Endothelial cell of umbilical vein (primary cell): ENCODE data around the gene C1QTNF7. TPM values are rescaled to one million over a fixed set of nuclear protein-coding genes. Genes with fewer than 3 reads are reported as not detected.

Experiments used
- BruUV-seq: library from RNA; stranded (reverse); fragments of 400-500 nt; replicated peaks from 2 replicates; lab custom pipeline; 2021; lab: Mats Ljungman, UMichigan
- CTCF ChIA-PET: fragments of 300-600, 350-600 bp; sonication (Branson Sonifier 250); formaldehyde crosslinking; loops from one replicate; lab custom pipeline; 2021; ENCODE audit warnings: antibody characterized with exemption, inconsistent platforms; lab: Charles Lee
- POLR2A ChIA-PET: fragments of 300-600, 350-600 bp; sonication (Branson Sonifier 250); formaldehyde crosslinking; loops from one replicate; lab custom pipeline; 2021; ENCODE audit warnings: antibody characterized with exemption, inconsistent platforms; lab: Charles Lee
- DNase-seq: peaks from one replicate; pipeline ENCODE4 v3.0.0-alpha.2; 2011; ENCODE audit warnings: low read depth, low spot score
- FAIRE-seq: peaks from 2 replicates; lab custom pipeline; 2011; peaks lifted over from hg19 to GRCh38; lab: Jason Lieb, UNC
- H2AFZ ChIP-seq: 2 replicates; pipeline ENCODE4 v1.6.0; 2012; ENCODE audit warnings: low read depth, low read length, control low read depth, inconsistent platforms
- H3K27ac ChIP-seq: 2 replicates; pipeline ENCODE4 v1.5.1; 2011; ENCODE audit warnings: low read depth, mild to moderate bottlenecking, control low read depth, low read length, moderate library complexity; ENCODE audit not compliant: insufficient read depth
- H3K27me3 ChIP-seq, 2 experiments: 2 replicates each; pipeline versions ENCODE4 v1.6.0 to v1.6.1; 2011; ENCODE audit warnings: low read length in 2 of 2, mixed read lengths in 1 of 2; ENCODE audit not compliant: control insufficient read depth in 2 of 2, insufficient read depth in 2 of 2
- H3K36me3 ChIP-seq, 2 experiments: 2 replicates in 1 of 2; 3 replicates in 1 of 2; pipeline ENCODE4 v1.5.1; 2011; ENCODE audit warnings: low read length in 2 of 2, mild to moderate bottlenecking in 1 of 2, moderate library complexity in 1 of 2; ENCODE audit not compliant: control insufficient read depth in 2 of 2, insufficient read depth in 2 of 2; ENCODE audit errors: extremely low read depth in 1 of 2
- H3K4me1 ChIP-seq: 3 replicates; pipeline ENCODE4 v1.5.1; 2011; ENCODE audit warnings: mild to moderate bottlenecking, low read length; ENCODE audit not compliant: control insufficient read depth, insufficient read depth; ENCODE audit errors: extremely low read depth
- H3K4me2 ChIP-seq: 2 replicates; pipeline ENCODE4 v1.6.1; 2011; ENCODE audit warnings: low read length, control low read depth, mixed read lengths; ENCODE audit not compliant: insufficient read depth
- H3K4me3 ChIP-seq, 3 experiments: fragments of 200-600 bp in 1 of 3; sonication (generic), shearing (Covaris generic) in 1 of 3; replicated peaks in 1 of 3; 2 replicates each; pipeline ENCODE4 v1.5.1; 2011 to 2016; ENCODE audit warnings: control low read depth in 3 of 3, low read length in 3 of 3, mild to moderate bottlenecking in 2 of 3, inconsistent platforms in 1 of 3, low read depth in 1 of 3, moderate library complexity in 1 of 3; ENCODE audit not compliant: insufficient read depth in 1 of 3
- H3K79me2 ChIP-seq: 2 replicates; pipeline ENCODE4 v1.6.0; 2012; ENCODE audit warnings: low read length, inconsistent platforms; ENCODE audit not compliant: control insufficient read depth, insufficient read depth
- H3K9ac ChIP-seq: replicated peaks from 2 replicates; pipeline ENCODE3; 2011; ENCODE audit warnings: low read length, control low read depth; ENCODE audit not compliant: insufficient read depth; ENCODE audit errors: extremely low read depth
- H3K9me1 ChIP-seq: replicated peaks from 3 replicates; pipeline ENCODE4 v1.6.0; 2011; ENCODE audit warnings: mild to moderate bottlenecking, low read length; ENCODE audit not compliant: control insufficient read depth, insufficient read depth; ENCODE audit errors: extremely low read depth
- H3K9me3 ChIP-seq: replicated peaks from 2 replicates; pipeline ENCODE4 v1.5.1; 2012; ENCODE audit warnings: low read length, inconsistent platforms; ENCODE audit not compliant: control insufficient read depth, insufficient read depth
- H4K20me1 ChIP-seq: replicated peaks from 2 replicates; pipeline ENCODE3; 2011; ENCODE audit warnings: mild to moderate bottlenecking, low read length; ENCODE audit not compliant: control insufficient read depth, insufficient read depth; ENCODE audit errors: extremely low read depth
- EZH2 ChIP-seq: IDR thresholded peaks from 2 replicates; pipeline ENCODE4 v1.6.1; 2012; ENCODE audit warnings: borderline replicate concordance, low read depth, mild to moderate bottlenecking, moderate library complexity, low read length, inconsistent platforms; ENCODE audit not compliant: severe bottlenecking
- FOS ChIP-seq: IDR thresholded peaks from 2 replicates; pipeline ENCODE4 v1.6.1; 2011; ENCODE audit warnings: mild to moderate bottlenecking, low read length, moderate library complexity, borderline replicate concordance; ENCODE audit not compliant: insufficient read depth
- GATA2 ChIP-seq: IDR thresholded peaks from 2 replicates; pipeline ENCODE4 v1.7.0; 2011; ENCODE audit warnings: low read depth, mild to moderate bottlenecking, moderate library complexity, mixed read lengths, low read length; ENCODE audit not compliant: insufficient read length, insufficient read depth
- JUN ChIP-seq: IDR thresholded peaks from 2 replicates; pipeline ENCODE4 v1.6.1; 2011; ENCODE audit warnings: borderline replicate concordance, low read depth; ENCODE audit not compliant: insufficient read length, insufficient read depth
- MYC ChIP-seq: IDR thresholded peaks from one replicate; pipeline ENCODE4 v1.6.1; 2011; ENCODE audit warnings: mild to moderate bottlenecking, low read depth, low read length
- POLR2A ChIP-seq: IDR thresholded peaks from 2 replicates; pipeline ENCODE4 v1.6.1; 2012; ENCODE audit warnings: low read depth, mild to moderate bottlenecking, control low read depth, low read length
- POLR2AphosphoS5 ChIP-seq: IDR thresholded peaks from 2 replicates; pipeline ENCODE4 v1.6.1; 2012; ENCODE audit warnings: low read depth, mild to moderate bottlenecking, control low read depth, low read length, moderate library complexity; ENCODE audit not compliant: insufficient read depth
- dilution Hi-C: fragments of 300-500 bp; cut with MboI; formaldehyde crosslinking; loops from one replicate; pipeline ENCODE4 v1.15.0; 2019; ENCODE audit warnings: low sequenced_read_pairs; ENCODE audit not compliant: extremely low pct_ligation_motif_present
- intact Hi-C: fragments of 100-400 bp; cut with micrococcal nuclease; formaldehyde crosslinking; loops from one replicate; pipeline ENCODE4 v1.10.0; 2022
- polyA plus RNA-seq, 4 experiments: library from polyadenylated mRNA; depleted of rRNA in 3 of 4; stranded (reverse) in 3 of 4; unstranded in 1 of 4; fragments of >200 nt; gene quantifications; 2 replicates each; pipeline versions ENCODE4 v1.2.1 to v1.2.3, GENCODE V29; 2011 to 2012; ENCODE audit warnings: missing spikeins in 1 of 4
- total RNA-seq: library from RNA; stranded (reverse); gene quantifications from 2 replicates; pipeline ENCODE4 v1.2.3, GENCODE V29; 2021
- TF ChIP-seq, protein P1 (sequence below), 2 donors: IDR thresholded peaks; 1 replicate in 1 of 2; 2 replicates in 1 of 2; pipeline ENCODE4 v1.5.1; 2011; ENCODE audit warnings: low read length in 2 of 2, mild to moderate bottlenecking in 2 of 2, moderate library complexity in 2 of 2, control low read depth in 1 of 2, inconsistent platforms in 1 of 2, low read depth in 1 of 2; ENCODE audit not compliant: insufficient read depth in 1 of 2; ENCODE audit errors: extremely low read depth in 1 of 2
- TF ChIP-seq, protein P2 (sequence below): IDR thresholded peaks from 2 replicates; pipeline ENCODE4 v1.6.1; 2011; ENCODE audit not compliant: insufficient read depth, insufficient read length

The C1QTNF7 gene
- total and polyA plus RNA-seq, 2 donors (not counting 3 experiments of a cell fraction or from before 2014, with no cell fraction given), result not detected

DNA sequence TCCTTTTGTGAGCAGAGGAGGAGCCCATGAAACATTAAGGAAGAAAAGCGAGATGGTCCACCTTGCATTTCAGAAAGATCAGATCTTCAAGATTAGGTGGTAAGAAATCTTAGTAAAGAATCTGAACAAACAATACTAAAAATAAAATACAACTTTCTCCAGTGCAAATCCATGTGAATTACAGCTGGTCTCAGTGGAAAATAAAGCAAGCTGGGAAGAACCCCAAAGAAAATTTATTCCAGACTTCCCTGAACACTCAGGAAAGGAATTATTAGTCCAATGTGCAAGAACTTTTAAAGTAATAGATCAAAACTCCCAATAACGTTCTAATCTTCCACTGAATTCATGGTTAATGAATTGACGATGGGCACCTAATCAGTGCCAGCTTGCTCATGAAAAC, 37.3 kb upstream of the C1QTNF7 start:
- H3K9me1 ChIP-seq, result no peaks in the 10 kb centered on the region
- no peaks in the 10 kb centered on the region for H3K4me1 ChIP-seq
- POLR2A ChIA-PET, result no interaction called here
- H3K27ac ChIP-seq, result no peak overlapping the region
- H3K9ac ChIP-seq, result no peak overlapping the region
- CTCF ChIA-PET, result no interaction called here
- no TSS peak for BruUV-seq
- no peak for FAIRE-seq
- H2AFZ ChIP-seq, result no peak overlapping the region
- TF ChIP-seq, protein P1, sequence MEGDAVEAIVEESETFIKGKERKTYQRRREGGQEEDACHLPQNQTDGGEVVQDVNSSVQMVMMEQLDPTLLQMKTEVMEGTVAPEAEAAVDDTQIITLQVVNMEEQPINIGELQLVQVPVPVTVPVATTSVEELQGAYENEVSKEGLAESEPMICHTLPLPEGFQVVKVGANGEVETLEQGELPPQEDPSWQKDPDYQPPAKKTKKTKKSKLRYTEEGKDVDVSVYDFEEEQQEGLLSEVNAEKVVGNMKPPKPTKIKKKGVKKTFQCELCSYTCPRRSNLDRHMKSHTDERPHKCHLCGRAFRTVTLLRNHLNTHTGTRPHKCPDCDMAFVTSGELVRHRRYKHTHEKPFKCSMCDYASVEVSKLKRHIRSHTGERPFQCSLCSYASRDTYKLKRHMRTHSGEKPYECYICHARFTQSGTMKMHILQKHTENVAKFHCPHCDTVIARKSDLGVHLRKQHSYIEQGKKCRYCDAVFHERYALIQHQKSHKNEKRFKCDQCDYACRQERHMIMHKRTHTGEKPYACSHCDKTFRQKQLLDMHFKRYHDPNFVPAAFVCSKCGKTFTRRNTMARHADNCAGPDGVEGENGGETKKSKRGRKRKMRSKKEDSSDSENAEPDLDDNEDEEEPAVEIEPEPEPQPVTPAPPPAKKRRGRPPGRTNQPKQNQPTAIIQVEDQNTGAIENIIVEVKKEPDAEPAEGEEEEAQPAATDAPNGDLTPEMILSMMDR (IDR thresholded peaks at IDR 0.05; ENCODE audit: extremely low read depth in 1 of 2, insufficient read depth in 1 of 2, low read depth in 1 of 2, low read length in 2 of 2), result no peak
- TF ChIP-seq POLR2A, result no peak
- no peaks in the 10 kb centered on the region for H3K9me3 ChIP-seq
- intact Hi-C loops (no loop called here), dilution Hi-C loops (no loop called here)
- DNase-seq, result no peak
- H3K4me2 ChIP-seq, result no peak overlapping the region
- H3K36me3 ChIP-seq, result no peaks in the 10 kb centered on the region
- no peak overlapping the region for H3K4me3 ChIP-seq
- H3K79me2 ChIP-seq, result no peaks in the 10 kb centered on the region
- no peaks in the 10 kb centered on the region for H4K20me1 ChIP-seq
- H3K27me3 ChIP-seq, result no peaks in the 10 kb centered on the region

DNA sequence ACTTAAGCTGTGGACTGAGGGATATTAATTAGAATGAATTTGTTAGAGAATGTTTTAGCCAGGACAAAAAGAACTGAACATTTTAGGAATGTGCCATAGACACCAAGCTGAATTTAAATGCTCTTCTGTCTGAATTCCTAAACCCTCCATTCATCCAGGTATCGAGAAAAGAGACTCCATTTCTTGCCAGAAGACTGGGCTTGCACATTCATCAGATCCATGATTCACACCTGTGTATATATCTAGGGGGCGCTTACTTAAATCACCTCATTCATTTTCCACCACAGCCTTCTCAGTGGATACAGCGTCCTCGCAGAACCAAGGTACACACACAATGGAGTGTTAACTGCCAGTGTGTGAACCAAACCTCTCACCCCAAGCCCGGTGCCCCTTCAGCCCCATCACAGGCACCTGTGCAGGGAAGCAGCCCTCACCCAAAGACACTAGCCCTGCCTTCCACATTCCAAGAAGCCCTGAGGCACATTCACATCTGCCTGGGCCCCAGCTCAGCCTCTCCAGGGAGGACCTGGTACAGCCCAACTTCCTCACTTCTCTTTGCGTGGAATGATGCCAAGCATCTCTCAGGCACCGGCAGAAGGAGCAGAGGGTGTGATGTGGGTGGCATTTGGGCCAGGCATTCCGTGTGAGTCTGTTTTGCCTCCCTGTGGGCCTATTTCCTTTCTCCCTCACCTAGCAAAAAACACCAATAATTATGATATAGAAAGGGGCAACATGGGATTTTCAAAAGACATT, 35.6 kb upstream of the C1QTNF7 start:
- Histone ChIP-seq H3K27ac (no peak overlapping the region), H3K9ac (no peak overlapping the region), H3K9me3 (no peaks in the 10 kb centered on the region), H4K20me1 (no peaks in the 10 kb centered on the region), H3K9me1 (no peaks in the 10 kb centered on the region), H3K4me2 (no peak overlapping the region), H3K79me2 (no peaks in the 10 kb centered on the region), H2AFZ (no peak overlapping the region), H3K4me1 (no peaks in the 10 kb centered on the region), H3K36me3 (no peaks in the 10 kb centered on the region), H3K4me3 (no peak overlapping the region), H3K27me3 (no peaks in the 10 kb centered on the region)
- intact Hi-C loops (no loop called here), dilution Hi-C loops (no loop called here)
- FAIRE-seq (no peak), DNase-seq (no peak)
- no TSS peak for BruUV-seq
- ChIA-PET POLR2A (no interaction called here), CTCF (no interaction called here)
- TF ChIP-seq, protein P1 (IDR thresholded peaks at IDR 0.05; ENCODE audit: extremely low read depth in 1 of 2, insufficient read depth in 1 of 2, low read depth in 1 of 2, low read length in 2 of 2), result no peak
- TF ChIP-seq, protein P2, sequence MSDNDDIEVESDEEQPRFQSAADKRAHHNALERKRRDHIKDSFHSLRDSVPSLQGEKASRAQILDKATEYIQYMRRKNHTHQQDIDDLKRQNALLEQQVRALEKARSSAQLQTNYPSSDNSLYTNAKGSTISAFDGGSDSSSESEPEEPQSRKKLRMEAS, result no peak
- no peak for TF ChIP-seq POLR2AphosphoS5
- TF ChIP-seq GATA2, result no peak
- TF ChIP-seq MYC, result no peak
- no peak for TF ChIP-seq POLR2A
- no peak for TF ChIP-seq JUN
- no peak for TF ChIP-seq FOS
- TF ChIP-seq EZH2, result no peak
